H1 (cell line): ENCODE data around the gene ISL2.

ENCODE experiments used
- CBX5 ChIP-seq: fragments of 300-800, 300-1000 bp; sonication (generic); IDR thresholded peaks from 2 replicates; pipeline ENCODE4 v1.7.1; 2016; ENCODE audit warnings: antibody characterized with exemption, low read length, low read depth
- CBX8 ChIP-seq: fragments of 300-800, 300-1000 bp; sonication (generic); IDR thresholded peaks from 2 replicates; pipeline ENCODE4 v1.7.1; 2016; ENCODE audit warnings: low read depth, low read length, borderline replicate concordance
- CREB1 ChIP-seq: IDR thresholded peaks from 2 replicates; pipeline ENCODE4 v1.6.1; 2012; ENCODE audit warnings: inconsistent platforms
- CTCF ChIP-seq, 3 experiments: IDR thresholded peaks; 1 replicate in 2 of 3; 2 replicates in 1 of 3; pipeline versions ENCODE4 v1.5.1 to v1.6.1; 2011; ENCODE audit warnings: low read length in 3 of 3, mild to moderate bottlenecking in 3 of 3, inconsistent platforms in 2 of 3, low read depth in 1 of 3, moderate library complexity in 1 of 3; ENCODE audit not compliant: insufficient read depth in 1 of 3; ENCODE audit errors: control extremely low read depth in 1 of 3
- E2F6 ChIP-seq: IDR thresholded peaks from 2 replicates; pipeline ENCODE4 v1.6.1; 2012; ENCODE audit warnings: inconsistent platforms
- HDAC6 ChIP-seq: IDR thresholded peaks from one replicate; pipeline ENCODE4 v1.7.1; 2012; ENCODE audit warnings: low read depth, mild to moderate bottlenecking, inconsistent platforms, low read length, moderate library complexity
- KDM5A ChIP-seq: fragments of 200-600 bp; IDR thresholded peaks from 2 replicates; pipeline ENCODE4 v1.7.1; 2012; ENCODE audit warnings: mild to moderate bottlenecking, low read length, inconsistent platforms, mixed read lengths
- POLR2A ChIP-seq, 2 experiments: IDR thresholded peaks; 1 replicate in 1 of 2; 2 replicates in 1 of 2; pipeline ENCODE4 v1.6.1; 2011; ENCODE audit warnings: low read depth in 2 of 2, low read length in 2 of 2, mild to moderate bottlenecking in 2 of 2; ENCODE audit errors: control extremely low read depth in 1 of 2
- POLR2AphosphoS5 ChIP-seq: IDR thresholded peaks from 2 replicates; pipeline ENCODE4 v1.6.1; 2011; ENCODE audit warnings: low read depth, low read length
- SIN3A ChIP-seq, 2 experiments: IDR thresholded peaks in 1 of 2; conservative IDR thresholded peaks in 1 of 2; 2 replicates each; pipeline ENCODE4 v1.6.1; 2011 to 2012; ENCODE audit warnings: low read length in 2 of 2, improper control_type of control experiment in 1 of 2, low read depth in 1 of 2, mild to moderate bottlenecking in 1 of 2
- SIRT6 ChIP-seq: IDR thresholded peaks from one replicate; pipeline ENCODE4 v1.7.1; 2012; ENCODE audit warnings: low read length, inconsistent platforms
- TEAD4 ChIP-seq: IDR thresholded peaks from 2 replicates; pipeline ENCODE4 v1.6.1; 2012; ENCODE audit warnings: low read depth, low read length, inconsistent platforms, mixed read lengths
- TF ChIP-seq, protein P1 (sequence below): IDR thresholded peaks from 2 replicates; pipeline ENCODE4 v1.6.1; 2012; ENCODE audit warnings: inconsistent platforms

DNA sequence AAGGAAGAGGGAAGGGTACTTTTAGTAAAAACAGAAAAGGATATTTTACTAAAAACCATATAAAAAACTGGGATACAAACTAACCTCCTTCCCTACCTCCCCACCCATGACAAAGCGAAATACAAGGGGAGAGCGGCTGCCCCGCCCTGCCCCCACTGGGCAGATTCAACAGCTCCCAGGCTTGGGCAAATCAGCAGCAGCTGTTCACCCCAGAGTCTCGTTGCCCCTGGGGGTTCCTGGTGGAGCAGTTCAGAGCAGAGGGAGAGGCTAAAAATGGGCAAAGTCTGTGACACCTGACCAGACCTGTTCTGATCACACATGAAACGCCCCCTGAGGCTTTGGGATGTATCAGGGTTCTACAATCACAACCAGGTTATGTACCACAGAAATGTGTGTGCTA is 22.8 kb upstream of the ISL2 start:
- TF ChIP-seq, protein P1, sequence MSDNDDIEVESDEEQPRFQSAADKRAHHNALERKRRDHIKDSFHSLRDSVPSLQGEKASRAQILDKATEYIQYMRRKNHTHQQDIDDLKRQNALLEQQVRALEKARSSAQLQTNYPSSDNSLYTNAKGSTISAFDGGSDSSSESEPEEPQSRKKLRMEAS, result no peak
- TF ChIP-seq POLR2A (IDR thresholded peaks at IDR 0.05; ENCODE audit: control extremely low read depth in 1 of 2, low read depth in 2 of 2, low read length in 2 of 2) (no peak), SIRT6 (no peak), CTCF (IDR thresholded peaks at IDR 0.05; ENCODE audit: control extremely low read depth in 1 of 3, insufficient read depth in 1 of 3, low read depth in 1 of 3, low read length in 3 of 3) (no peak), KDM5A (no peak), CREB1 (no peak), TEAD4 (no peak), SIN3A (conservative IDR thresholded peaks at IDR 0.05 in 1 of 2, IDR thresholded peaks at IDR 0.05 in 1 of 2; ENCODE audit: low read depth in 1 of 2, low read length in 2 of 2) (no peak), CBX8 (no peak), E2F6 (no peak), CBX5 (no peak), POLR2AphosphoS5 (no peak), HDAC6 (no peak)
